HepG2 (cell line): ENCODE measurements around the gene SMARCE1. TPM values are rescaled to one million over a fixed set of nuclear protein-coding genes. Genes with fewer than 3 reads are reported as not detected.
A peak's percentile ranks its signal among the peaks of the same experiment; 100 is the strongest.

Experiments used
- ATAC-seq: fragments of 200-7000 bp; cut with Tn5 transposase; 3 replicates; pipeline ENCODE4 v1.9.1; 2020; ENCODE audit warnings: mild to moderate bottlenecking, moderate library complexity
- BruUV-seq: library from RNA; stranded (reverse); fragments of 400-500 nt; replicated peaks from 2 replicates; lab custom pipeline; 2021; lab: Mats Ljungman, UMichigan
- CTCF ChIA-PET: fragments of 300-600 bp; formaldehyde crosslinking; extraction: SDS; loops from one replicate; lab custom pipeline; 2021; ENCODE audit warnings: low total read pairs, inconsistent platforms, low intra/inter-chr PET ratio; lab: Yijun Ruan, JAX
- POLR2A ChIA-PET: fragments of 350-600 bp; sonication (Branson Sonifier 250); formaldehyde crosslinking; loops from one replicate; lab custom pipeline; 2020; ENCODE audit warnings: antibody characterized with exemption, inconsistent platforms; lab: Yijun Ruan, JAX
- DNase-seq: peaks from one replicate; pipeline ENCODE4 v3.0.0-alpha.2; 2015; ENCODE audit warnings: low spot score
- FAIRE-seq: peaks from 3 replicates; lab custom pipeline; 2011; peaks lifted over from hg19 to GRCh38; lab: Jason Lieb, UNC
- H2AFZ ChIP-seq: one replicate; pipeline ENCODE4 v1.6.1; 2011; ENCODE audit warnings: low read length, inconsistent platforms
- H3K27ac ChIP-seq: fragments of 300-600 bp; 3 replicates; pipeline ENCODE4 v1.8.0; 2011; ENCODE audit warnings: mixed run types, mild to moderate bottlenecking, mixed read lengths, low read length, inconsistent platforms; ENCODE audit not compliant: insufficient read depth; ENCODE audit errors: extremely low read length
- H3K27me3 ChIP-seq, 2 experiments: fragments of 200-600 bp in 1 of 2; 2 replicates in 1 of 2; 3 replicates in 1 of 2; pipeline versions ENCODE4 v1.6.0 to v1.8.0; 2011; ENCODE audit warnings: low read length in 2 of 2, mild to moderate bottlenecking in 2 of 2, moderate library complexity in 2 of 2, inconsistent platforms in 1 of 2; ENCODE audit not compliant: insufficient read depth in 2 of 2, control insufficient read depth in 1 of 2
- H3K36me3 ChIP-seq, 2 experiments: fragments of 200-600 bp in 1 of 2; replicated peaks in 1 of 2; 2 replicates in 1 of 2; 3 replicates in 1 of 2; pipeline versions ENCODE4 v1.5.1 to v1.8.0; 2011; ENCODE audit warnings: low read length in 2 of 2, inconsistent platforms in 1 of 2; ENCODE audit not compliant: insufficient read depth in 2 of 2, control insufficient read depth in 1 of 2
- H3K4me1 ChIP-seq: 2 replicates; pipeline ENCODE4 v1.5.1; 2012; ENCODE audit warnings: low read length, inconsistent platforms; ENCODE audit not compliant: insufficient read depth
- H3K4me2 ChIP-seq: 2 replicates; pipeline ENCODE4 v1.6.0; 2011; ENCODE audit warnings: low read depth, low read length, inconsistent platforms
- H3K4me3 ChIP-seq, 3 experiments: fragments of 200-600 bp in 1 of 3; sonication (generic), shearing (Covaris generic) in 1 of 3; replicated peaks in 1 of 3; 2 replicates each; pipeline ENCODE4 v1.5.1; 2011 to 2016; ENCODE audit warnings: low read length in 3 of 3, inconsistent platforms in 2 of 3, low read depth in 2 of 3, mild to moderate bottlenecking in 2 of 3, control low read depth in 1 of 3, mixed read lengths in 1 of 3; ENCODE audit not compliant: insufficient read depth in 1 of 3
- H3K79me2 ChIP-seq: one replicate; pipeline ENCODE4 v1.6.1; 2011; ENCODE audit warnings: low read length, inconsistent platforms; ENCODE audit not compliant: insufficient read depth
- H3K9ac ChIP-seq: 2 replicates; pipeline ENCODE4 v1.6.0; 2011; ENCODE audit warnings: mild to moderate bottlenecking, low read depth, low read length, inconsistent platforms; ENCODE audit not compliant: insufficient read depth
- H3K9me3 ChIP-seq: 2 replicates; pipeline ENCODE4 v1.5.1; 2012; ENCODE audit warnings: mild to moderate bottlenecking, low read length
- H4K20me1 ChIP-seq: 2 replicates; pipeline ENCODE4 v1.6.0; 2011; ENCODE audit warnings: inconsistent platforms, mild to moderate bottlenecking, low read length, moderate library complexity; ENCODE audit not compliant: insufficient read depth
- DPF2 ChIP-seq: sonication (generic); formaldehyde crosslinking; IDR thresholded peaks from 2 replicates; pipeline ENCODE4 v1.4.0; 2020; ENCODE audit warnings: mild to moderate bottlenecking, low read depth, missing genetic modification reagents, borderline replicate concordance
- HNRNPL ChIP-seq: fragments of 200-400 bp; formaldehyde crosslinking; IDR thresholded peaks from 2 replicates; pipeline ENCODE4 v1.6.1; 2017; ENCODE audit warnings: mild to moderate bottlenecking, low read depth, low read length
- HOXA9 ChIP-seq: sonication (generic); formaldehyde crosslinking; IDR thresholded peaks from 2 replicates; pipeline ENCODE4 v1.8.1; 2022; ENCODE audit warnings: missing genetic modification reagents, mild to moderate bottlenecking, moderate library complexity, borderline replicate concordance
- MAFK ChIP-seq, 2 experiments: IDR thresholded peaks in 1 of 2; conservative IDR thresholded peaks in 1 of 2; 2 replicates each; pipeline ENCODE4 v1.6.1; 2011; ENCODE audit warnings: improper control_type of control experiment in 2 of 2, low read length in 2 of 2
- NR2C2 ChIP-seq: sonication (generic); formaldehyde crosslinking; IDR thresholded peaks from 2 replicates; pipeline ENCODE4 v1.4.0; 2020; ENCODE audit warnings: missing genetic modification reagents, mild to moderate bottlenecking, moderate library complexity, borderline replicate concordance
- POLR2AphosphoS5 ChIP-seq: IDR thresholded peaks from 2 replicates; pipeline ENCODE4 v1.6.1; 2012; ENCODE audit warnings: low read depth, low read length
- RBFOX2 ChIP-seq: fragments of 200-400 bp; formaldehyde crosslinking; IDR thresholded peaks from 2 replicates; pipeline ENCODE4 v1.6.1; 2017; ENCODE audit warnings: low read depth, mild to moderate bottlenecking, low read length
- ZNF30 ChIP-seq: sonication (generic); formaldehyde crosslinking; IDR thresholded peaks from 2 replicates; pipeline ENCODE4 v1.5.0; 2020; ENCODE audit warnings: mild to moderate bottlenecking, missing genetic modification reagents
- ZNF33B ChIP-seq: sonication (generic); formaldehyde crosslinking; IDR thresholded peaks from 2 replicates; pipeline ENCODE4 v1.5.1; 2020; ENCODE audit warnings: mild to moderate bottlenecking, missing genetic modification reagents
- ZNF549 ChIP-seq: sonication (generic); formaldehyde crosslinking; IDR thresholded peaks from 2 replicates; pipeline ENCODE4 v1.5.0; 2020; ENCODE audit warnings: missing genetic modification reagents
- ZNF766 ChIP-seq: sonication (generic); formaldehyde crosslinking; IDR thresholded peaks from 2 replicates; pipeline ENCODE4 v1.5.0; 2020; ENCODE audit warnings: missing genetic modification reagents, borderline replicate concordance
- WGBS: methylation state at CpG from one replicate; pipeline ENCODE4 v1.1.6; 2017; ENCODE audit warnings: low lambda C conversion rate; 5-methylcytosine and 5-hydroxymethylcytosine counted together
- in situ Hi-C: cut with HindIII; loops from 2 replicates; pipeline ENCODE4 v1.10.0; 2017; ENCODE audit warnings: low pct_unique_long_range_greater_than_20kb; ENCODE audit not compliant: extremely low pct_ligation_motif_present
- intact Hi-C: fragments of 100-400 bp; cut with micrococcal nuclease; formaldehyde crosslinking; loops from one replicate; pipeline ENCODE4 v1.10.0; 2022; ENCODE audit not compliant: unreplicated experiment
- polyA plus RNA-seq, 8 experiments: library from polyadenylated mRNA; depleted of rRNA in 3 of 8; stranded (reverse) in 7 of 8; unstranded in 1 of 8; fragments of >200 nt; fragmentation: Illumina TruSeq in 4 of 8; extraction: Trizol in 4 of 8; gene quantifications; 2 replicates each; pipeline versions ENCODE4 v1.2.1 to v1.2.3, GENCODE V29; 2011 to 2016; ENCODE audit warnings: low read depth in 4 of 8, missing spikeins in 1 of 8, mixed read lengths in 1 of 8; ENCODE audit not compliant: insufficient read depth in 1 of 8
- total RNA-seq, 5 experiments: library from RNA; depleted of rRNA; stranded (reverse); fragments of >200 nt; fragmentation: Illumina TruSeq; extraction: Trizol; gene quantifications; 2 replicates each; pipeline ENCODE4 v1.2.3, GENCODE V29; 2016; ENCODE audit warnings: low read depth in 1 of 5

The SMARCE1 gene
- total and polyA plus RNA-seq, 2 of the 13 experiments (the other 11 are each of a cell fraction or from before 2014, with no cell fraction given) = 43.5 to 127 TPM

GRCh38 chr17:40645943-40646342 lies 1.7 kb downstream of the SMARCE1 start:
- H3K79me2 ChIP-seq = peaks cover 51% of the 10 kb centered on the region
- peak overlapping the region in 2 of 3 experiments; percentile 97; a peak in 3 of 6 replicates for H3K4me3 ChIP-seq
- intact Hi-C loops = no loop called here

GRCh38 chr17:40645291-40645690 lies 2.3 kb downstream of the SMARCE1 start:
- intact Hi-C loops = no loop called here
- BruUV-seq = no TSS peak
- DNase-seq = no peak
- peaks cover 4 to 45% of the 10 kb centered on the region in 2 experiments for H3K36me3 ChIP-seq
- no peak overlapping the region for H2AFZ ChIP-seq
- POLR2A ChIA-PET = interaction anchor here (0.6 to 1.4 kb wide), 2 partner anchors 446 to 1033 kb away, joined by 3 to 4 read pairs; no protein-coding TSS in a partner anchor
- no peak overlapping the region for H3K27ac ChIP-seq
- peaks cover 58% of the 10 kb centered on the region for H3K79me2 ChIP-seq
- no peak overlapping the region; the same call in 1 of the 2 replicates for H3K9ac ChIP-seq
- no peak for TF ChIP-seq DPF2 (CRISPR knock-in tag)
- 0 out of 2 replicates have a peak, but pooled peaks have one; percentile 30 for TF ChIP-seq RBFOX2
- TF ChIP-seq ZNF30 (CRISPR knock-in tag) = no peak
- no peaks in the 10 kb centered on the region; a peak in 1 of 5 replicates for H3K27me3 ChIP-seq
- FAIRE-seq = no peak
- H3K4me1 ChIP-seq = peaks cover 44% of the 10 kb centered on the region
- H3K4me2 ChIP-seq = peak overlapping the region; percentile 84
- CTCF ChIA-PET = no interaction called here
- ATAC-seq = no peak
- 0 out of 6 replicates have a peak overlapping the region, but pooled peaks of 1 of the 3 experiments have one; percentile 97 for H3K4me3 ChIP-seq
- no peaks in the 10 kb centered on the region; the same call in 1 of the 2 replicates for H4K20me1 ChIP-seq
- no peaks in the 10 kb centered on the region for H3K9me3 ChIP-seq
- in situ Hi-C loops = no loop called here

More at GRCh38 chr17:40645943-40646342, 1.7 kb downstream of the SMARCE1 start:
- Histone ChIP-seq H3K27me3 (no peaks in the 10 kb centered on the region; a peak in 1 of 5 replicates), H3K36me3 (peaks cover 4 to 38% of the 10 kb centered on the region in 2 experiments), H3K4me1 (peaks cover 41% of the 10 kb centered on the region), H3K9ac (peak overlapping the region; percentile 99)
- DNase-seq = no peak
- WGBS = 96% methylated on average over 2 of the region's 2 CpGs
- no peak for FAIRE-seq
- no TSS peak for BruUV-seq
- no peak for TF ChIP-seq ZNF766
- peak; percentile 66 to 67 for TF ChIP-seq MAFK (conservative IDR thresholded peaks at IDR 0.05 in 1 of 2, IDR thresholded peaks at IDR 0.05 in 1 of 2; ENCODE audit: low read length in 2 of 2)
- TF ChIP-seq NR2C2 (CRISPR knock-in tag) = no peak
- TF ChIP-seq ZNF549 (CRISPR knock-in tag) = no peak
- TF ChIP-seq HNRNPL = no peak
- no peak for TF ChIP-seq HOXA9 (CRISPR knock-in tag)
- TF ChIP-seq ZNF33B (CRISPR knock-in tag) = no peak
- peak; percentile 16; the same call in 1 of the 2 replicates for TF ChIP-seq POLR2AphosphoS5
- TF ChIP-seq, all 625 proteins: peak for 2
- H3K4me2 ChIP-seq = peak overlapping the region; percentile 84
- ChIA-PET CTCF (no interaction called here), POLR2A (interaction anchor here (0.6 to 2.3 kb wide), 6 partner anchors 18 to 1032 kb away, joined by 3 to 10 read pairs (median 5); no protein-coding TSS in a partner anchor)
- H4K20me1 ChIP-seq = no peaks in the 10 kb centered on the region
- in situ Hi-C loops = no loop called here
- H3K9me3 ChIP-seq = no peaks in the 10 kb centered on the region
- no peak for ATAC-seq
- no peak overlapping the region for H2AFZ ChIP-seq
- no peak overlapping the region for H3K27ac ChIP-seq
